Calu3 (cell line): ENCODE results near the gene NSD2. TPM values are rescaled to one million over a fixed set of nuclear protein-coding genes. Genes with fewer than 3 reads are reported as not detected.
A peak's percentile ranks its signal among the peaks of the same experiment; 100 is the strongest.

ENCODE experiments used
- BruUV-seq: library from RNA; stranded (reverse); fragments of 400-500 nt; replicated peaks from 2 replicates; lab custom pipeline; 2021; lab: Mats Ljungman, UMichigan
- CTCF ChIA-PET: fragments of 300-600 bp; sonication (Branson Sonifier 250); formaldehyde crosslinking; loops from one replicate; lab custom pipeline; 2022; ENCODE audit warnings: antibody characterized with exemption; lab: Charles Lee
- DNase-seq: peaks from one replicate; pipeline ENCODE4 v3.0.0; 2022
- H3K27ac Mint-ChIP-seq: one replicate; pipeline ENCODE4 v1.8.0; 2022; ENCODE audit warnings: mixed read lengths; ENCODE audit not compliant: unreplicated experiment
- H3K27me3 Mint-ChIP-seq: one replicate; pipeline ENCODE4 v1.8.0; 2022; ENCODE audit warnings: mixed read lengths; ENCODE audit not compliant: unreplicated experiment
- H3K36me3 Mint-ChIP-seq: one replicate; pipeline ENCODE4 v1.8.0; 2022; ENCODE audit warnings: mild to moderate bottlenecking, moderate library complexity, mixed read lengths; ENCODE audit not compliant: insufficient read depth, unreplicated experiment
- H3K4me1 Mint-ChIP-seq: one replicate; pipeline ENCODE4 v1.8.0; 2022; ENCODE audit warnings: mild to moderate bottlenecking, low read depth, mixed read lengths; ENCODE audit not compliant: unreplicated experiment
- H3K4me3 Mint-ChIP-seq: one replicate; pipeline ENCODE4 v1.8.0; 2022; ENCODE audit warnings: mild to moderate bottlenecking, low read depth, moderate library complexity, mixed read lengths; ENCODE audit not compliant: unreplicated experiment
- H3K9me3 Mint-ChIP-seq: one replicate; pipeline ENCODE4 v1.8.0; 2022; ENCODE audit warnings: low read depth, mixed read lengths; ENCODE audit not compliant: unreplicated experiment
- intact Hi-C: fragments of 100-400 bp; cut with micrococcal nuclease; formaldehyde crosslinking; loops from one replicate; pipeline ENCODE4 v1.10.0; 2022; ENCODE audit not compliant: unreplicated experiment
- total RNA-seq: library from RNA; stranded (reverse); gene quantifications from 2 replicates; pipeline ENCODE4 v1.2.3, GENCODE V29; 2022
- TF ChIP-seq, protein P1 (sequence below): fragments of 200-600 bp; IDR thresholded peaks from one replicate; pipeline ENCODE4 v1.8.0; 2022; ENCODE audit warnings: antibody characterized with exemption; ENCODE audit not compliant: unreplicated experiment

Gene NSD2
- total RNA-seq, 1 experiment from 2014 or later: 104 TPM

DNA sequence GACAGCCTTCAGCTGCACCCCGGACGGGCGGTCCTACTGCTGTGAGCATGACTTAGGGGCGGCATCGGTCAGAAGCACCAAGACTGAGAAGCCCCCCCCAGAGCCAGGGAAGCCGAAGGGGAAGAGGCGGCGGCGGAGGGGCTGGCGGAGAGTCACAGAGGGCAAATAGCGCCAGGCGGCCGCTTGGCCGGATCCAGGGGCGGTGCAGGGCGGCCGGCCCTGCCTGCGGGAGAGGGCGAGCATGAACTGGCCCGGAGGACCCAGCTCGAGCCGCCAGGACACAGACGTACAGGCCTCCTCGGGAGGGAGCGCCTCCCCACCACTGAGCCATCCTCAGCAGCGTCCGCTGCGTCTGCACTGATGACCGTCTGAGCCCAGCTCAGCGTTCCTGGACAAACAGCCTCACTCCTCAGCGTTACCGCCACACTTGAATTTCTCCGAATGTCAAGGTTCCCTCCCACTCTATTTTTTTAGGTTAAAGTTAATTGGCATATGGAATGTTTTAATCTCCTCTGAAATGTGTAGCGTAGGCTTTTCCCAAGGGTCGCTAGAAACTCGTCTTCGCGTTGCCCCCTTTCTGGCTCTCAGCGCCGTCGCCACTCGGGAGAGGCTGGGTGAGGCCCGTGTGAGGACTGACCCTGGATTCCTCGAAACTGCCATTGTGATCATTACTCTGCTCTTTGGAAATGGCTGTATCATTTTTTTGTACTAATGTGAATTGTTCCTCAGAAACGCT, 107.7 kb downstream of the NSD2 start:
- Mint-ChIP-seq H3K27me3 (no peaks in the 10 kb centered on the region), H3K9me3 (no peaks in the 10 kb centered on the region), H3K4me1 (no peaks in the 10 kb centered on the region), H3K4me3 (no peak overlapping the region), H3K27ac (no peak overlapping the region), H3K36me3 (peaks cover 61% of the 10 kb centered on the region)
- CTCF ChIA-PET: no interaction called here
- DNase-seq: no peak
- intact Hi-C loops: no loop called here
- TSS peak; percentile 29 for BruUV-seq
- TF ChIP-seq, protein P1, sequence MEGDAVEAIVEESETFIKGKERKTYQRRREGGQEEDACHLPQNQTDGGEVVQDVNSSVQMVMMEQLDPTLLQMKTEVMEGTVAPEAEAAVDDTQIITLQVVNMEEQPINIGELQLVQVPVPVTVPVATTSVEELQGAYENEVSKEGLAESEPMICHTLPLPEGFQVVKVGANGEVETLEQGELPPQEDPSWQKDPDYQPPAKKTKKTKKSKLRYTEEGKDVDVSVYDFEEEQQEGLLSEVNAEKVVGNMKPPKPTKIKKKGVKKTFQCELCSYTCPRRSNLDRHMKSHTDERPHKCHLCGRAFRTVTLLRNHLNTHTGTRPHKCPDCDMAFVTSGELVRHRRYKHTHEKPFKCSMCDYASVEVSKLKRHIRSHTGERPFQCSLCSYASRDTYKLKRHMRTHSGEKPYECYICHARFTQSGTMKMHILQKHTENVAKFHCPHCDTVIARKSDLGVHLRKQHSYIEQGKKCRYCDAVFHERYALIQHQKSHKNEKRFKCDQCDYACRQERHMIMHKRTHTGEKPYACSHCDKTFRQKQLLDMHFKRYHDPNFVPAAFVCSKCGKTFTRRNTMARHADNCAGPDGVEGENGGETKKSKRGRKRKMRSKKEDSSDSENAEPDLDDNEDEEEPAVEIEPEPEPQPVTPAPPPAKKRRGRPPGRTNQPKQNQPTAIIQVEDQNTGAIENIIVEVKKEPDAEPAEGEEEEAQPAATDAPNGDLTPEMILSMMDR: no peak

DNA sequence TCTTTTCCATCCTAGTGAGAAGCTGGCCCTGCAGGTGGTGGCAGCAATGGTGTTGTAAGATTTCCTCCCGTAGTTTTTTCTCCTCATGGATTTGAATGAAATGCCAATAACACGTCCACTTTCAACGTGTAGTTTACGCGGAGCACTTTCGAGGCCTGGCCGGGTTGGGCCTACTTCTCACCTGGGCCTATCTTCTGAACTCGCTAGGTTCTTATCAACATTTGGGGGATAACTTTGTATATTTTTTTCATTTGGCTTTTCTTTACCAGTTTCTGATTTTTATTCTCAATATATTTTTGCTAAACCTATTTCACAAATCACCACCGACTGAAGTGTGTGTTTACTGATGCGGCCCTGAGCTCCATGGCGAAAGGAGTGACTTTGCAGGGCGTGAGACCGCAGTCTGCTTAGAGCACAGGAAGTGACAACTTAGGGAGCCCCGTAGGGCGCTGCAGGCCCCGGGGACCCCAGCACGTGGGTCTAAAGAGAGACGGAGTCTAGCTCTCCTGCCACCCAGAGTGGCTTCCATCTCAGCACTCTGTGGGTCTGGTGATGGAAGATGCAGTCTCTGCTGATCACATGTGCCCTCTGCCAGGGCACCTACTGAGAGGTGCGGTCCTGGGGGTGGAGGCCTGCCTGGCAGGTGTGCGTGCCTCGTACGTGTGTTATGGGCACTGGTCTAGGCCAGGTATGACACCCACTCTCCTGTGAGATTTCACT, 108.4 kb downstream of the NSD2 start:
- Mint-ChIP-seq H3K9me3 (no peaks in the 10 kb centered on the region), H3K27me3 (no peaks in the 10 kb centered on the region), H3K4me1 (no peaks in the 10 kb centered on the region), H3K4me3 (no peak overlapping the region), H3K27ac (no peak overlapping the region), H3K36me3 (peaks cover 61% of the 10 kb centered on the region)
- no TSS peak for BruUV-seq
- CTCF ChIA-PET: no interaction called here
- DNase-seq: no peak
- TF ChIP-seq, protein P1: no peak
- intact Hi-C loops: no loop called here

DNA sequence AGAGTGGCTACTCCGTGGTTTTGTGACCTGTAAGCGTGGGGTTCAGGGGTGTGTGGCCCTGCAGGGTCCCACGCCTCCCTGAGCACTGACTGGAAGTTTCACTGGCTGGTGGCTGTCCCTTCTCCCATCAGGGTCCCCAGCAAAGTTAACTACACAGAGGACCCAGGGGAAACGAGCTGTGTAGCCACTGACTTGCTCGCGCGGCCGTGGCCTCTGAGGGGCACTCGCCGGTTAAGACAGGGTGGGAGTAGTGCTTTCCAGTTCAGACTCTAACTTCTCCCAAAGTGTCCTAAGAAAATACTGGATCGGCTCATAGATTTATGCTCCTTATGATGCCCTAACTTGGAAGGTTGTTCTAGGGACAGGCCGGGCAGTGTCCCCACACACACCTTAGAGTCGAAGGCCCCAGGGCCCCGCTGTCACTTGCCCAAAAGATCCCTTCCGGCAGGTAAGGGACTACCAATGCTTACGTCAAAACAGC, 109.4 kb downstream of the NSD2 start:
- intact Hi-C loops: no loop called here
- CTCF ChIA-PET: no interaction called here
- Mint-ChIP-seq H3K4me3 (no peak overlapping the region), H3K9me3 (no peaks in the 10 kb centered on the region), H3K36me3 (peaks cover 60% of the 10 kb centered on the region), H3K27ac (no peak overlapping the region), H3K4me1 (no peaks in the 10 kb centered on the region), H3K27me3 (no peaks in the 10 kb centered on the region)
- DNase-seq: no peak
- TF ChIP-seq, protein P1: no peak
- TSS peak; percentile 12 for BruUV-seq

DNA sequence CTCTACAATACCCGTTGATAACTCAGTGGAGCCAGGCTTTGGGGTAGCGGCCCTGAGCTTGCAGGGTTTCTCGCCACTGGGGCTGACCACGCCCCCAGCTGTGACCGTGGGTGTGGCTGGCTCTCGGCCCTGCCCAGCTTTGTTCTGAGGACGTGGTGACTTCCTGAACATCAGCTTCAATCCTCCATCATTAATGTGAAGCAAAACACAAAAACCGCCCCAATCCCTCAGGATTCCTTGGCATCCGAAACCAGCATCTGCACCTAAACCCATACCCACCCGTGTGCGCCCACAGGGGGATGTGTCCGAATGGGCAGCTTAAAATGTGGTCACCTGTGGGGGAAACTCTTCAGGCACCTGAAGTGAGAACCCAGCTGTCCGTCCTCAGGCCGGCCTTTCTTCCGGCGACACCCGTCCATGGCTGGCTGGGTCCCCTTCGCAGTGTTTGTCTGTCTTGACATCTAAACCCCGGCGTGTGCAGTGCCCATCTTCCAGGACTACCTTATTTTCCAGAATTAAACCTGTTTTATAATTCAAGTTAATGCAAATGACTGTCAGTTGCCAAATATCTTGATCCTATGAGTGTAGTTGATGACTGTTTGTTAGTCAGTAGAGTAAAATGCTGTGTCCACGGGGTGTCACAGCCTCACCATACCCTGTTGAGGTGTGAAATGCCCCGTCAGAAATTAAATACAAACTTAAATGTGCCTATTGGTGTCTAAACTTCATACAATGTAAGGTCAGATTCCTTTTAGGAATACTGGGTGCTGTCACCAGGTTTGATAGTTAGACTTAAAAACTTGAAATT, 110.3 kb downstream of the NSD2 start:
- H3K4me1 Mint-ChIP-seq: no peaks in the 10 kb centered on the region
- no TSS peak for BruUV-seq
- no peak for DNase-seq
- H3K36me3 Mint-ChIP-seq: peaks cover 62% of the 10 kb centered on the region
- no peaks in the 10 kb centered on the region for H3K9me3 Mint-ChIP-seq
- CTCF ChIA-PET: no interaction called here
- no peak overlapping the region for H3K27ac Mint-ChIP-seq
- no peaks in the 10 kb centered on the region for H3K27me3 Mint-ChIP-seq
- intact Hi-C loops: no loop called here
- no peak overlapping the region for H3K4me3 Mint-ChIP-seq
- TF ChIP-seq, protein P1: no peak
